Melanocyte of skin (primary cell): ENCODE data around the gene ELOB. TPM values are rescaled to one million over a fixed set of nuclear protein-coding genes. Genes with fewer than 3 reads are reported as not detected.

Source experiments
- small RNA-seq, 2 donors: library from RNA; depleted of rRNA; stranded (forward); fragments of <200 nt; gene quantifications; one replicate each; pipeline ENCODE3, GENCODE V24; 2012
- total RNA-seq, 2 donors: library from RNA; depleted of rRNA; stranded (reverse); fragments of >200 nt; gene quantifications; 2 replicates each; pipeline ENCODE4 v1.2.3, GENCODE V29; 2012

ELOB gene
- 100 to 1,000 TPM; 238 TPM for total RNA-seq

DNA sequence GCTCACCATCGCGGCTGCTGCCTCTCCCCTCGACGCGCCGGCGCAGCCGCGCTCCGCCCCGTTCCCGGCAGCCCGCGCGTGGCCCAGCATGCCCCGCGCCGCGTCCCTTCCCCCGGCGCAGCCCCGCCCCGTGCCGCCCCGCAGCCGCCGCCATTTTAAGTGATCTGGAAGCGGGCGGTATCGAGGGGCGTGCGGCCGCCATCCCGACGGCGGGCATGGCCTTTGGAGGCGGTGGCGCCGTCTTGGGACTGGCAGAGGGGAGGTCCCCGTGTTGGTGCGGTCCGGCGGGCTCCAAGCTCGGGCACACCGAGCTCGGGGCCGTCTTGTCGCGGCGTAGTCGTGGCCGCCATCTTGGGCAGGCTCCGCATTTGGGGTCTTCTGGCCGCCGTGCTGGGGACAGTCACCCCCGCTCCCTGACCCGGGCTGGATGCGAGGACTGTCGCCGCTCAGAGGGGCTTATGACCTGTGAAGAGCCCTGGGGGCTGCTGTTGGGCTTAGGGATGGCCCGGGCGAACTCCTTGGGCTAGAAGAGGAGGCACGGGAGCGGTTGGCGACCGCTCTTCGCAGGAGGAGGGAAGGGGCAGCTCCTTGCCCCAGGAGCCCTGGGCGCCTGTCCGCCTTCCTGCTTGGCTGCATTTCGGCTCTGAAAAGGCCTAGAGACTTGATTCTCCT lies at the start of gene ELOB:
TSS of gene ELOB (minus strand) at position 50 of the 672 bp plus-strand sequence. CDS start at position 9, 41 bp downstream.

DNA sequence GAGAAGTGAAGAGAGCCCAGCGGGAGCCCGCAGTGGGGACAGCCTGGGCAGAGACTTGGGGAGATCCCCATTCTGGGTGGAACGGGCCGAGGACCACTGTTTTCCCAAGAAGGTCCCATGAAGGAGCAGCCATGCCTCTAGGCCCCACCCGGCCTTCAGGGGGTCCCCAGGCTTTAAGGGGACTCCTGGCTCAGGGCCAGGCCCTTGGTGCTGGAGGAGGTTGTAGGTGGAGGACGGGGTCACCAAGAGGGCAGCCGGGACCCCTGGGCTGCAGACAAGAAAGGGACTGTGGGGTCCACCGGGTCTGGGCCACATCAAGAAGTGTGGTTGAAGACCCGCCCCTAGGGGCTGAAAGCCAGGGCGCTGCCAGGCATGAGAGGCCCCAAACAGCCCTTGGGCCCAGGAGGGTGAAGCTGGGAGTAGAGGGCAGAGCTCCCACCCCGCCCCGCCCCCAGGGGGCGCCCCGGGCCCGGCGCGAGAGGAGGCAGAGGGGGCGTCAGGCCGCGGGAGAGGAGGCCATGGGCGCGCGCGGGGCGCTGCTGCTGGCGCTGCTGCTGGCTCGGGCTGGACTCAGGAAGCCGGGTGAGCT lies 39.8 kb upstream of the ELOB start, which contains the start of gene PRSS21:
TSS of gene PRSS21 (plus strand) at position 487 of the 589 bp plus-strand sequence. CDS start at position 519, 32 bp downstream.

DNA sequence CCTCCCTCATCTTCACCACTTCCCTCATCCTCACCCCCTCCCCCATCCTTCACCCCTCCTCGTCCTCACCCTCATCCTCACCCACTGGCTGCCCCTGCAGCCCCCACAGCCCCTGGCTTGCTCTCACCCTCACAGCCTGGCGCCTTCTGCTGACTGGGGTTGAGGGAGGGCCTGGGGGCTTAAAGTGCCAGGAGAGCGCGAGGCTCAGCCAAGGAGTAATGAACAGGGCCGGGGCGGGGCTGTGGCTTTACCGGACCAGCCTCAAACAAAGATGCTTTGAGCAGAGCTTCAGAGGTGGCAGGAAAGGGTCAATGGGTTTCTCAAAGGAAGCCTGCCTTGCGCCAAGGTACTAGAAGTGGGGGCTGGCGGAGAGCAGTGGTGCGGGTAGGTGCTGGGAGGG lies 10.3 kb upstream of the ELOB start, which contains the start of gene PRSS33:
TSS of gene PRSS33 (minus strand) at position 155 of the 400 bp plus-strand sequence. CDS start 1,013 bp downstream, outside the sequence.

DNA sequence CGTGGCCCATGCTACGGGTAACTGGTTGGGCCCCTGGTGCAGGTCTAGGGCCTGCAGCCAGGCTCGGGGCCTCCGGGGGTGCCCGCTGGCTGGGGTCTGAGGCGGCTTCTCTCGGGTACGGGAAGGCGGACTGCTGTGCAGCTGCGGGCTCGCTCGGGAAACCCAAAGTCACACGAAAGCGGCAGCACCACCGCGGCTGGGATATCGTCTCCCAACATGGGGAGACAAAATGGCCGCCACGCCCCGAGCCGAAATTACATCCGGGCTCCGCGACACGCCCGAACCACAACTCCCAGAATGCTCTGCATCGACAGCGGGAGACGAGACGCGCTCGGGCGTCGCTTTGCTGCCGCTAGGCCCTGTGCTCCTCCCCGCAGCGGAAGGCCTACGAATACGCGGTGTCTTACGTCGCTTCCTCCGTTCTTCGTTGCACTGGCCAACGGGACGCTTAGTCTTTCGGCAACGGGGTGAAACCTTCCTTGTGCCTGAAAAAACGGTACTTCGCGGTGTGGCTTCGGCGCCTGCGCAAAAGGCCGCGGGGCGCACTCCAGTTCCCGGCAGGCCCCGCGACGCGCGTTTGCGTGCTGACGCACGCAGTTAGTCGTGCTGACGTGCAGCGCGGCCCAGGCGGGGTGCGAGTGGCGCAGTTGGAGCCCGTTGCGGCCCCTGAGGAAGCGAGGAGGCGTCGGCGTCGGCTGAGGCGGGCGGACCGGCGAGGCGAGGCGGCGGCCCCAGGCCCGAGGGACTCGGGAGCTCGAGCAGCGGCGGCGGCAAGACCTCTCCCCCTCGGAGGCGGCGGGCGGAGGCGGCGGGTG lies 24.8 kb downstream of the ELOB start, which contains the start of gene SRRM2:
TSS of gene SRRM2 (plus strand) at position 604 of the 815 bp plus-strand sequence. CDS start 3,727 bp downstream, outside the sequence.

Small RNAs within 50 kb of the gene (small RNA-seq; reads per million reads assigned to genes)
- gene SNORA3C = 1.9 to 2.3 reads per million in 2 donors

Other genes with a start within 250 kb of the ELOB start
- gene CEMP1, start 245.9 kb downstream of the ELOB start, total RNA-seq = not detected
- gene PDPK1, start 239.3 kb downstream of the ELOB start, total RNA-seq = 10 to 100 TPM; 24.8 to 30.3 TPM
- gene KCTD5, start 94.8 kb downstream of the ELOB start, total RNA-seq = 10 to 100 TPM; 16.2 to 27.6 TPM
- gene PRSS27, start 57.1 kb downstream of the ELOB start, total RNA-seq = 1 to 10 TPM in 1 of 2 donors, under 1 TPM in 1; 1.00 to 1.4 TPM
- gene SRRM2, start 24.6 kb downstream of the ELOB start, total RNA-seq = 10 to 100 TPM; 61.9 to 73.0 TPM
- not detected for gene PRSS33, start 10.3 kb upstream of the ELOB start, total RNA-seq
- gene PRSS41, start 21.2 kb upstream of the ELOB start, total RNA-seq = not detected
- gene PRSS21, start 40.0 kb upstream of the ELOB start, total RNA-seq = 1 to 10 TPM in 1 of 2 donors, not detected in 1; 1.4 TPM
- not detected for gene ZG16B, start 53.0 kb upstream of the ELOB start, total RNA-seq
- not detected for gene PRSS22, start 80.9 kb upstream of the ELOB start, total RNA-seq
- gene FLYWCH2, start 105.9 kb upstream of the ELOB start, total RNA-seq = 10 to 100 TPM; 47.8 to 57.6 TPM
- gene FLYWCH1, start 134.7 kb upstream of the ELOB start, total RNA-seq = 100 to 1,000 TPM in 1 of 2 donors, 10 to 100 TPM in 1; 54.6 to 113 TPM
- gene KREMEN2, start 187.0 kb upstream of the ELOB start, total RNA-seq = under 1 TPM; 0.33 to 0.34 TPM
- 10 to 100 TPM in 1 of 2 donors, 1 to 10 TPM in 1; 9.6 to 22.0 TPM for gene PAQR4, start 192.1 kb upstream of the ELOB start, total RNA-seq
- gene PKMYT1, start 203.2 kb upstream of the ELOB start, total RNA-seq = 10 to 100 TPM; 16.5 to 52.3 TPM
- gene CLDN9, start 235.6 kb upstream of the ELOB start, total RNA-seq = not detected
- gene CLDN6, start 240.9 kb upstream of the ELOB start, total RNA-seq = not detected
- gene TNFRSF12A, start 243.1 kb upstream of the ELOB start, total RNA-seq = 10 to 100 TPM; 16.9 to 35.6 TPM
- gene HCFC1R1, start 246.7 kb upstream of the ELOB start, total RNA-seq = 10 to 100 TPM; 11.7 to 19.6 TPM
- gene THOC6, start 246.8 kb upstream of the ELOB start, total RNA-seq = 10 to 100 TPM; 24.0 to 25.5 TPM